ENCODE results near the gene SSTR3. TPM values are rescaled to one million over a fixed set of nuclear protein-coding genes. Genes with fewer than 3 reads are reported as not detected.

SSTR3 gene
- total RNA-seq, 1 experiment from 2014 or later: not detected

Other genes starting within 250 kb of the SSTR3 start
- gene TST, start 193.0 kb downstream of the SSTR3 start, total RNA-seq (2014; rRNA removed; shearing (Covaris generic)): 27.6 and 30.8 TPM in 2 replicates
- gene MPST, start 192.7 kb downstream of the SSTR3 start, total RNA-seq (2014; rRNA removed; shearing (Covaris generic)): 66.4 and 67.3 TPM in 2 replicates
- 20.6 and 20.8 TPM in 2 replicates for gene KCTD17, start 160.7 kb downstream of the SSTR3 start, total RNA-seq (2014; rRNA removed; shearing (Covaris generic))
- gene TMPRSS6, start 102.8 kb downstream of the SSTR3 start, total RNA-seq (2014; rRNA removed; shearing (Covaris generic)): not detected in 2 replicates
- not detected in 2 replicates for gene IL2RB, start 62.6 kb downstream of the SSTR3 start, total RNA-seq (2014; rRNA removed; shearing (Covaris generic))
- 0.30 and 0.34 TPM in 2 replicates for gene C1QTNF6, start 24.2 kb downstream of the SSTR3 start, total RNA-seq (2014; rRNA removed; shearing (Covaris generic))
- gene RAC2, start 31.8 kb upstream of the SSTR3 start, total RNA-seq (2014; rRNA removed; shearing (Covaris generic)): 40.5 and 59.0 TPM in 2 replicates
- 1.7 and 8.2 TPM in 2 replicates for gene CYTH4, start 70.0 kb upstream of the SSTR3 start, total RNA-seq (2014; rRNA removed; shearing (Covaris generic))
- gene ELFN2, start 215.0 kb upstream of the SSTR3 start, total RNA-seq (2014; rRNA removed; shearing (Covaris generic)): 2.0 and 2.3 TPM in 2 replicates

Measured in Daoy (cell line).